ENCODE results near the gene MGA.

- TF ChIP-seq CTCF (IDR thresholded peaks at IDR 0.05) (no peak), POLR2A (IDR thresholded peaks at IDR 0.05) (no peak), EP300 (IDR thresholded peaks at IDR 0.05) (no peak)
Measured at GRCh38 chr15:41692049-41692448, 31.8 kb downstream of the MGA start.

All from suprapubic skin (tissue), 3 donors.